ENCODE measurements around the gene TET2. TPM values are rescaled to one million over a fixed set of nuclear protein-coding genes. Genes with fewer than 3 reads are reported as not detected.

Gene TET2
- polyA plus RNA-seq, 1 donor: 33.3 TPM

- no peak for DNase-seq
These were observed 89.7 kb downstream of the TET2 start for GRCh38 chr4:105236202-105236915.

DNA sequence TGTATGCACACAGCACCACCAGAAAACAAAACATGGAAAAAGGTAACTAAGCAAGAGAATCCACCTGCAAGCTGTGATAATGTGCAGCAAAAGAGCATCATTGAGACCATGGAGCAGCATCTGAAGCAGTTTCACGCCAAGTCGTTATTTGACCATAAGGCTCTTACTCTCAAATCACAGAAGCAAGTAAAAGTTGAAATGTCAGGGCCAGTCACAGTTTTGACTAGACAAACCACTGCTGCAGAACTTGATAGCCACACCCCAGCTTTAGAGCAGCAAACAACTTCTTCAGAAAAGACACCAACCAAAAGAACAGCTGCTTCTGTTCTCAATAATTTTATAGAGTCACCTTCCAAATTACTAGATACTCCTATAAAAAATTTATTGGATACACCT is 90.2 kb downstream of the TET2 start:
- DNase-seq: no peak

DNA sequence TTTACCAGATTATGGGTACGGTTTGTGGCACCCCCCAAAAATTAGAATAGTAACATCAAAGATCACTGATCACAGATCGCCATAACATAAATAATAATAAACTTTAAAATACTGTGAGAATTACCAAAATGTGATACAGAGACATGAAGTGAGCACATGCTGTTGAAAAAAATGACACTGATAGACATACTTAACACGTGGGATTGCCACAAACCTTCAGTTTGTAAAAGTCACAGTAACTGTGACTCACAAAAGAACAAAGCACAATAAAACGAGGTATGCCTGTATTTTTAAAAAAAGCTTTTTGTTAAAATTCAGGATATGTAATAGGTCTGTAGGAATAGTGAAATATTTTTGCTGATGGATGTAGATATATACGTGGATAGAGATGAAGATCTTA is 93.4 kb downstream of the TET2 start:
- DNase-seq: no peak

GRCh38 chr4:105241451-105241850 is 94.8 kb downstream of the TET2 start:
- DNase-seq: no peak

DNA sequence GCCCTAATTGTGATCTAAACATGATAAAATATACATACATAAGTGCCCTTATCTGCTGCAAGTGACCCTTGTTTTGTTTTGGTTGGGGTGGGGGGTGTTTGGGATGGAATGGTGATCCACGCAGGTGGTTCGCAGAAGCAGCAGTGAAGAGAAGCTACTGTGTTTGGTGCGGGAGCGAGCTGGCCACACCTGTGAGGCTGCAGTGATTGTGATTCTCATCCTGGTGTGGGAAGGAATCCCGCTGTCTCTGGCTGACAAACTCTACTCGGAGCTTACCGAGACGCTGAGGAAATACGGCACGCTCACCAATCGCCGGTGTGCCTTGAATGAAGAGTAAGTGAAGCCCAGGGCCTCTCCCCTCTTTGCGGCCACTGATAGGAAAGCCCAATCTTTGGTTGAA is 96.8 kb downstream of the TET2 start:
- no peak for DNase-seq

- peak; percentile 7 for DNase-seq
These were observed 100.0 kb downstream of the TET2 start for GRCh38 chr4:105246712-105247111.

DNA sequence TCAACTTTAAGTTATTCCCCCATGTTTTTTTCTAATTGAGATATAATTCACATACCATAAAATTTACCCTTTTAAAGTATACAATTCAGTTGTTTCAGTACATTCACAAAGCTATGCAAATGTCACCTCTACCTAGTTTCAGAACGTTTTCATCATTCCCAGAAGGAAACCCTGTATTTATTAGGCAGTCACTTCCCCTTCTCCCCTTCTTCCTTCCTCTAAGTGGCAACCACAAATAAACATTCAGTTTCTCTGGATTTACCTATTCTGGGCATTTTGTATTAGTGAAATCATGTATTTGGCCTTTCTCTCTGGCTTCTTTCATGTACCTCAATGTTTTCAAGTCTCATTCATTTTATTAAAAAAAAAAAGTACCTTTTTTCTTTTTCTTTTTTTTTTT is 101.9 kb downstream of the TET2 start:
- no peak for DNase-seq

- DNase-seq: no peak
These were observed 111.3 kb downstream of the TET2 start for GRCh38 chr4:105257817-105258495.

DNA sequence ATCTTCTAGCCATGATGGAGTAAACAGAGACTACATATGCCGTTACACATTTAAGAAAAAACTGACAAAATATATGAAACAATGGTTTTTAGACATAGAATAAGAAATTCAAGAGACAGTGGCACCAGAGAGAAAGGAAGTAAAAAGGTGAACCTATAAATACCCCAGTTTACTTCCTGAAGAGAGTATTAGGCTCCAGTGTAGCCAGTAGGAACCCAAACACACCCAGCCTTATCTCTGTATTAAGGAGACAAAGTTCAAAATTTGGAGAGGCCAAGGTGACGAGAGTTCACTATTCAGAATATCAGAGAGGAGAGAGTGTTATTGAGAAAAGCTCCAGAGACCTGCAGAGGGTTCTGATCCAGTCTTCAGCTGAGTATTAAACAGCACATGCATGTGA is 119.0 kb downstream of the TET2 start:
- DNase-seq: no peak

- no peak for DNase-seq
These were observed 120.6 kb downstream of the TET2 start for GRCh38 chr4:105267280-105267679.

- DNase-seq: no peak
These were observed 125.3 kb downstream of the TET2 start for GRCh38 chr4:105272002-105272401.

- no peak for DNase-seq
These were observed 126.6 kb downstream of the TET2 start for GRCh38 chr4:105273230-105273629.

GRCh38 chr4:105274090-105274489 is 127.4 kb downstream of the TET2 start:
- no peak for DNase-seq

GRCh38 chr4:105274504-105274903 is 127.8 kb downstream of the TET2 start:
- no peak for DNase-seq

DNA sequence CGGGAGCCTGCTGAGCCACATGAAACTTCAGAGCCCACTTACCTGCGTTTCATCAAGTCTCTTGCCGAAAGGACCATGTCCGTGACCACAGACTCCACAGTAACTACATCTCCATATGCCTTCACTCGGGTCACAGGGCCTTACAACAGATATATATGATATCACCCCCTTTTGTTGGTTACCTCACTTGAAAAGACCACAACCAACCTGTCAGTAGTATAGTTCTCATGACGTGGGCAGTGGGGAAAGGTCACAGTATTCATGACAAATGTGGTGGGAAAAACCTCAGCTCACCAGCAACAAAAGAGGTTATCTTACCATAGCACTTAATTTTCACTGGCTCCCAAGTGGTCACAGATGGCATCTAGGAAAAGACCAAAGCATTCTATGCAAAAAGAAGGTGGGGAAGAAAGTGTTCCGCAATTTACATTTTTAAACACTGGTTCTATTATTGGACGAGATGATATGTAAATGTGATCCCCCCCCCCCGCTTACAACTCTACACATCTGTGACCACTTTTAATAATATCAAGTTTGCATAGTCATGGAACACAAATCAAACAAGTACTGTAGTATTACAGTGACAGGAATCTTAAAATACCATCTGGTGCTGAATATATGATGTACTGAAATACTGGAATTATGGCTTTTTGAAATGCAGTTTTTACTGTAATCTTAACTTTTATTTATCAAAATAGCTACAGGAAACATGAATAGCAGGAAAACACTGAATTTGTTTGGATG is 129.9 kb downstream of the TET2 start:
- DNase-seq: no peak

DNA sequence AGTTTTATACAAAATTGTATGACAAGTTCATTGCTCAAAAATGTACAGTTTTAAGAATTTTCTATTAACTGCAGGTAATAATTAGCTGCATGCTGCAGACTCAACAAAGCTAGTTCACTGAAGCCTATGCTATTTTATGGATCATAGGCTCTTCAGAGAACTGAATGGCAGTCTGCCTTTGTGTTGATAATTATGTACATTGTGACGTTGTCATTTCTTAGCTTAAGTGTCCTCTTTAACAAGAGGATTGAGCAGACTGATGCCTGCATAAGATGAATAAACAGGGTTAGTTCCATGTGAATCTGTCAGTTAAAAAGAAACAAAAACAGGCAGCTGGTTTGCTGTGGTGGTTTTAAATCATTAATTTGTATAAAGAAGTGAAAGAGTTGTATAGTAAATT is 131.0 kb downstream of the TET2 start:
- DNase-seq: no peak

- DNase-seq: no peak
These were observed 132.6 kb downstream of the TET2 start for GRCh38 chr4:105279314-105279713.

DNA sequence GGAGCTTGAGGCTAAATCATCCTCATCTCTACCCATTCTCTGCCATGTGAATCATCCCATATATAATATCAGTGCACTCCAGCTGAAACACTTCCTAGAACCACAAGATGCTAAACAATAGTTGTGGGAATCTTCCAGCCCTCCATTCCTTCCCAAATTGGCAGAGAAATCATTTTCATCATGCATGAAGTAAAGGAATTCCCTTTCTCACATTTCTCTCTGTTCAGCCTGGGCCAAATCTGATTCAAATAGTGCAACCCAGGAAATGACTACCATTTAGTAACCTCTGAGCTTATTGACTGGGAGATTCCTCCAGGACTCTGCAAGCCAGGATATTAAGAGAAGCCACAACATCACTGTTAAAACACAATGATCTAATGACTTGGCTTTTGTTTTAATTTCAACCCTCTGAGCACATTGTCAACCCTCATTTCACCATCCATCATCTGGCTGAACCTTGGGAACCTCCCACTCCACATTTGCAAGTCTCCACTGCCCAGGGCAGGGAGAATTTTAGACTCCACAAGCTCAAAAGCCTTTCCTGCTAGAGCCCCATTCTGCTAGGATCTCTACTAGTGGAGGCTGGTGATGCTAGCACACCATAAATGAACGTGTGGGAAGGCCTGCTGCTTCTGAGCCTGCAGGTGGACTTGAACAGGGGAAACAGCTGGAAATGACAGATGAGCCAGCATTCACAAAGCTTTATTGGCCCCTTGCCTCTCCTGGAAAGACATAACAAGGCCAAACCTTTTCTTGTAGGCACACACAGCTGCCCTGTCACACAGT is 133.9 kb downstream of the TET2 start:
- peak; percentile 18 for DNase-seq

GRCh38 chr4:105281124-105281415 is 134.4 kb downstream of the TET2 start:
- DNase-seq: no peak

DNA sequence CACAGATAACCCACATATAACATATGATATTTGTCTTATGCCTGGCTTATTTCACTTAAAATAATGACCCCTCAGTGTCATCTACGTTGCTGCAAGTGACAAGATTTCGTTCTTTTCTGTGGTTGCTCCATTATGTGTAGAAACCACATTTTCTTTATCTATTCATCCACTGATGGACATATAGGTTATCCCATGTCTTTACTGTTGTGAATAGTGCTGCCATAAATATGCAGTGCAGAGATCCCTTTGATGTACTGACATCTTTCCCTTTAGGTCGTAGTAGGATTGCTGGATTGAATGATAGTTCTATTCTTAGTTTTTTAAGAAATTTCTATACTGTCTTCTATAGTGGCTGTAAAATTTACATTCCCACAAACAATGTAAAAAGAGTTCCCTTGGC is 135.8 kb downstream of the TET2 start:
- no peak for DNase-seq

- no peak for DNase-seq
These were observed 136.8 kb downstream of the TET2 start for GRCh38 chr4:105283501-105283900.

DNA sequence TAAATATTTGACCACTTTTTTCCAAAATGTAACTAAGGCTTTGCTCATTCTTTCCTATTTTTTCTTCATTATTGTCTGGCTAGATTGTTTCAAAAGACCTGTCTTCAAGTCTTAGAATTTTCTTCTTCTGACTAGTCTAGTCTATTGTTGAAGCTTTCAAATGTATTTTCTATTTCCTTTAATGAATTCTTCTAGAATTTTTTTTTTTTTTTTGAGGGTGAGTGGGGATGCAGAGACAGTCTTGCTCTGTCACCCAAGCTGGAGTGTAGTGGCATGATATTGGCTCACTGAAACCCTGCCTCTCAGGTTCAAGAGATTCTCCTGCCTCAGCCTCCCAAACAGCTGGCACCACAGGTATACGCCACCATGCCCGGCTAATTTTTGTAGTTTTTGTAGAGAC is 141.4 kb downstream of the TET2 start:
- DNase-seq: no peak

DNA sequence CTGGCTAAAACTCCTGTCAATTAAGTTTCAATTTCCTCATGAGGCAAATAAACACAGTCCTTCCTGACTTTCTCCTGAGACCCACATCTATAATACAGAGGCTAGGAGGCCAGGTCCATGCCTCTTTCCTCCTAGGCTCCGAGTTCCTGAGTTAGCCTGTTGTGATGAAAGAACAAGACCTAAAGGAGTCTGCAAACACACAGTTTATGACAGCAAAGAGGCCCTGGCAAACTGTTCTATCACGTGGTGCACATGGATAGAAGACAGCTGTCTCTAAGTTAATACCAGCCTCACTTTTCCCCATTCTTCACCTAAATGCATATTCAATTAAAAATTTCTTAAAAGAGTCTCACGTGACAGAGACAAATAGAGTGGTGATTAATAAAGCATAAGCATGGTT is 145.2 kb downstream of the TET2 start:
- no peak for DNase-seq

All from hindlimb muscle (tissue), 1 donor.